Neural crest cell (in vitro differentiated cells): Measurements from ENCODE around the gene RILP. TPM values are rescaled to one million over a fixed set of nuclear protein-coding genes. Genes with fewer than 3 reads are reported as not detected.

ENCODE experiments used
- DNase-seq: peaks from one replicate; pipeline ENCODE4 v3.0.0; 2021; ENCODE audit warnings: low read depth, mixed read lengths, low spot score
- H3K27ac Mint-ChIP-seq: one replicate; pipeline ENCODE4 v1.8.0; 2021; ENCODE audit warnings: mild to moderate bottlenecking, mixed read lengths; ENCODE audit not compliant: unreplicated experiment
- H3K27me3 Mint-ChIP-seq: 2 replicates; pipeline ENCODE4 v1.8.0; 2021; ENCODE audit warnings: low read depth, mild to moderate bottlenecking, mixed read lengths
- H3K36me3 Mint-ChIP-seq: 2 replicates; pipeline ENCODE4 v1.8.0; 2021; ENCODE audit warnings: low read depth, mild to moderate bottlenecking, mixed read lengths
- H3K4me1 Mint-ChIP-seq: 2 replicates; pipeline ENCODE4 v1.8.0; 2021; ENCODE audit warnings: mixed read lengths
- H3K4me3 Mint-ChIP-seq: one replicate; pipeline ENCODE4 v1.8.0; 2021; ENCODE audit warnings: mild to moderate bottlenecking, mixed read lengths
- H3K9me3 Mint-ChIP-seq: 2 replicates; pipeline ENCODE4 v1.8.0; 2021; ENCODE audit warnings: mixed read lengths
- CTCF ChIP-seq: fragments of 200-600 bp; sonication (generic); conservative IDR thresholded peaks from 2 replicates; pipeline ENCODE4 v1.5.0; 2021; ENCODE audit warnings: antibody characterized with exemption, mild to moderate bottlenecking
- total RNA-seq: library from RNA; stranded (reverse); gene quantifications from 2 replicates; pipeline ENCODE4 v1.2.1, GENCODE V29; 2021

Gene RILP
- total RNA-seq, 1 donor from 2014 or later = 1.8 TPM

DNA sequence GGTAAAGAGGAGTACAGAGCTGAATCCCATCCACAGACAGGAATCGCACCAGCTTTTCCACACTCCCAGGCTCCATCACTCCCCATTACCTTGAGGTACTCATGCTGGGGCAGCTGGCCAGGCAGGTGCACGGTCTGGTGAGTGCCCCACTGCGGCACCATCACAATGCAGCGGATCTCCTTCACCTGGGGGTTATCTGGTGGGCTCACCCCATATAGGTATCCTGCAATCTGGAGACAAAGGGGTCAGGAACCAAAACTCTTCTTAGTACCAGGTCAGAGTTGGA is 1.8 kb upstream of the RILP start:
- Mint-ChIP-seq H3K36me3 (peaks cover 20% of the 10 kb centered on the region), H3K4me3 (no peak overlapping the region), H3K4me1 (peaks cover 8% of the 10 kb centered on the region), H3K9me3 (no peaks in the 10 kb centered on the region), H3K27ac (no peak overlapping the region), H3K27me3 (no peaks in the 10 kb centered on the region)
- no peak for TF ChIP-seq CTCF
- no peak for DNase-seq

GRCh38 chr17:1650731-1651558 is 1.3 kb upstream of the RILP start:
- peaks cover 15% of the 10 kb centered on the region for H3K36me3 Mint-ChIP-seq
- no peak for DNase-seq
- TF ChIP-seq CTCF = no peak
- H3K27me3 Mint-ChIP-seq = peaks cover 3% of the 10 kb centered on the region
- H3K27ac Mint-ChIP-seq = no peak overlapping the region
- H3K4me3 Mint-ChIP-seq = peak overlapping the region; percentile 31
- no peaks in the 10 kb centered on the region for H3K9me3 Mint-ChIP-seq
- peaks cover 13% of the 10 kb centered on the region for H3K4me1 Mint-ChIP-seq

DNA sequence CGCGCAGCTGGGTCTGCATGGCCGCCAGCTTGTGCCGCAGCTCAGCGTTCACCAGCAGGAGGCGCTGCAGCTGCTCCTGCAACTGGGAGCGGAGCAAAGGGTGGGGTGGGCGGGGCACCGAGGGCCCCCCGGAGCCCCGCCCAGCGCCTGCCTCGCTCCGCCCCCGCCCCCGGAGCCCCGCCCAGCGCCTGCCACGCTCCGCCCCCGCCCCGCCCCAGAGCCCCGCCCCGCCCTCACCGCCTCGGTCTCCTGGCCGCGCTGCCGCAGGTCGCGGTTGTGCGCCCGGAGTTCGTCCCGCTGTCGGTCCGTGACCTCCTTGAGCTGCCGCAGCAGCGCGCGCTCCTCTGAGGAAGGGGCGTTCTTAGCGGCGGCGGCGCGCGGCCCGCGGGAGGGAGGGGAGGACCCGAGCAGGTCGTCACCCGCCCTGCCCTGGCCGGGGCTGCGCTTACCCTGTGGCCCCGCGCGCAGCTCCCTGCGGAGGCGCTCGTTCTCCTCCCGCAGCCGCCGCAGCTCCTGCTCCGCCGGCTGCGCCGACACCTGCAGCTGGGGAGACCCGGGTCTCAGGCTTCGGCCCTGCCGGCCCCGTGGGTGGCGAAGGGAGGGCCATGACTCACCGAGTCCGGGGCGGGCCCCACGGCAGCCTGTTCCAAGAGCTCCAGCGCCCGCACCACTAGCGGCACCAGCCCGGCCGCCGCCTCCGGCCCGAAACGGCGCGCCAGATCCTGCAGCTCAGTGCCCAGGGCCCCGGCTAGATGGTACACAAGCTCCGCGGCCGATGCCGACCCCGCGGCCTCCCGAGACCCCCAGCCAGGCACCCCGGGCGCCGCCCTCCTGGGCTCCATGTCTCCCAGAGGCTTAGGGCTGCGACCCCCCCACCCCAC is 463 bp downstream of the RILP start:
- H3K36me3 Mint-ChIP-seq = peaks cover 11% of the 10 kb centered on the region
- peak; percentile 84 for TF ChIP-seq CTCF

DNA sequence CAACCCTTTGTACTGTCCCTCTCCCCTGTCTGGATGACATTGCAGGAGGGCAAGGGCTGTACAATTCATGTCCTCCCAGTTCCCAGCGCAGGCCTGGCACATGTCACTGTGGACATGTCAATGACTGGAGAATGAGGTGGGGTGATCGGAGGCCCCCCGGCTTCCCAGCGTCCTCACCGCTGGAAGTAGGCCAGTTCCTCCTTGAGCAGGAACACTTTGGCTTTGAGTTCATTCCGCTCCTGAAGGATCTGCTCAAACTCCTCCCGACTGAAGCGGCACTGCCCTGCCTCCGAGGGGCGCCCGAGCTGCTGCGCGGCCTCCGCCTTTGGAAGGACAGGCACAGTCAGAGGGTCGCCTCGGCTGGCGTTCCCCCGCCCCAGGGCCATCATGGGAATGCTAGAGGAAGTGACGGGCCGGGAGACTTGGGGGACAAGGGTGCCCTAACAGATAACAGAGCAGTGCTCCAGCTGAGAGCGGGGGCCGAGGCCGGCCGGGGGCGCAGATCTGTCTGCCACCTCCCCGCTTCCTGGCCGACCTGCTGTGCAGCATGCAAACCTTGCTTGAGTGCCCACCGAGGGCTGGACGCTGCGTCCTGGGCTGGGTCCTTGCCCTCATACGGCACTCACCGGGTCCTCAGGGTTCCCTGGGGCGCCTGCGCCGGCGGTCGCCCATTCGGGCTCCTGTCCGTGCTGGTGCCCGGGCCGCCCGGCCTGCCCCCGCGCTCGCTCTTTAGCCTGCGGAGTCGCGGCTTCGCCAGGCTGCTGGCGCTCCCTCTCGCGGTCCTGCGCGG is 1.3 kb downstream of the RILP start:
- peaks cover 22% of the 10 kb centered on the region for H3K27me3 Mint-ChIP-seq
- no peak for TF ChIP-seq CTCF
- peaks cover 3% of the 10 kb centered on the region for H3K36me3 Mint-ChIP-seq
- H3K4me1 Mint-ChIP-seq = peaks cover 27% of the 10 kb centered on the region
- peak overlapping the region; percentile 56 for H3K4me3 Mint-ChIP-seq
- H3K27ac Mint-ChIP-seq = no peak overlapping the region
- DNase-seq = no peak
- H3K9me3 Mint-ChIP-seq = no peaks in the 10 kb centered on the region

More for the DNA sequence above, 463 bp downstream of the RILP start:
- no peak overlapping the region for H3K27ac Mint-ChIP-seq
- no peaks in the 10 kb centered on the region for H3K9me3 Mint-ChIP-seq
- H3K4me3 Mint-ChIP-seq = peak overlapping the region; percentile 59
- peaks cover 18% of the 10 kb centered on the region for H3K27me3 Mint-ChIP-seq
- peak; percentile 97 for DNase-seq
- H3K4me1 Mint-ChIP-seq = peaks cover 23% of the 10 kb centered on the region

GRCh38 chr17:1647802-1648171 is 1.9 kb downstream of the RILP start:
- TF ChIP-seq CTCF = no peak
- no peaks in the 10 kb centered on the region for H3K9me3 Mint-ChIP-seq
- peaks cover 22% of the 10 kb centered on the region for H3K27me3 Mint-ChIP-seq
- no peak overlapping the region for H3K27ac Mint-ChIP-seq
- H3K4me1 Mint-ChIP-seq = peaks cover 27% of the 10 kb centered on the region
- peak overlapping the region; percentile 56 for H3K4me3 Mint-ChIP-seq
- no peaks in the 10 kb centered on the region for H3K36me3 Mint-ChIP-seq
- no peak for DNase-seq
